Liver (tissue), 9 donors: ENCODE results near the gene CASZ1. TPM values are rescaled to one million over a fixed set of nuclear protein-coding genes. Genes with fewer than 3 reads are reported as not detected.

ENCODE experiments used
- DNase-seq: peaks from one replicate; pipeline ENCODE4 v3.0.0-alpha.2; 2017; ENCODE audit warnings: low spot score
- H3K27ac ChIP-seq, 2 donors: one replicate each; pipeline ENCODE4 v1.7.0; 2013; ENCODE audit warnings: inconsistent platforms in 2 of 2, low read length in 2 of 2, control low read depth in 1 of 2, low read depth in 1 of 2, mild to moderate bottlenecking in 1 of 2
- H3K27me3 ChIP-seq, 4 donors: one replicate each; pipeline versions ENCODE4 v1.6.1 to v1.7.0; 2013; ENCODE audit warnings: low read length in 3 of 4, inconsistent platforms in 1 of 4, mild to moderate bottlenecking in 1 of 4, moderate library complexity in 1 of 4; ENCODE audit not compliant: control insufficient read depth in 4 of 4, insufficient read depth in 4 of 4
- H3K36me3 ChIP-seq, 4 donors: one replicate each; pipeline versions ENCODE4 v1.6.1 to v1.7.0; 2013; ENCODE audit warnings: low read length in 3 of 4, mild to moderate bottlenecking in 3 of 4, low read depth in 1 of 4, moderate library complexity in 1 of 4; ENCODE audit not compliant: control insufficient read depth in 4 of 4, insufficient read depth in 3 of 4
- H3K4me1 ChIP-seq, 4 donors: one replicate each; pipeline versions ENCODE4 v1.6.1 to v1.7.0; 2013; ENCODE audit warnings: low read length in 3 of 4, mild to moderate bottlenecking in 3 of 4, moderate library complexity in 1 of 4; ENCODE audit not compliant: control insufficient read depth in 4 of 4, insufficient read depth in 4 of 4
- H3K4me3 ChIP-seq, 3 donors: one replicate each; pipeline versions ENCODE4 v1.6.1 to v1.7.0; 2013; ENCODE audit warnings: low read length in 3 of 3, control low read depth in 1 of 3, low read depth in 1 of 3, mild to moderate bottlenecking in 1 of 3
- H3K9ac ChIP-seq, 2 donors: one replicate each; pipeline ENCODE4 v1.7.0; 2013; ENCODE audit warnings: low read length in 2 of 2, mild to moderate bottlenecking in 2 of 2, moderate library complexity in 2 of 2, control low read depth in 1 of 2, low read depth in 1 of 2
- H3K9me3 ChIP-seq, 4 donors: one replicate each; pipeline versions ENCODE4 v1.6.1 to v1.7.0; 2013; ENCODE audit warnings: low read length in 3 of 4; ENCODE audit not compliant: control insufficient read depth in 4 of 4
- ATF3 ChIP-seq: IDR thresholded peaks from 2 replicates; pipeline ENCODE4 v1.6.1; 2016; ENCODE audit warnings: antibody characterized with exemption
- CTCF ChIP-seq: fragments of 150-350 bp; IDR thresholded peaks from 2 replicates; pipeline ENCODE4 v1.5.1; 2017; ENCODE audit warnings: improper control_type of control experiment, low read depth, low read length; ENCODE audit not compliant: missing input control
- EGR1 ChIP-seq, 2 donors: IDR thresholded peaks; 2 replicates each; pipeline ENCODE4 v1.6.1; 2016 to 2018; ENCODE audit warnings: antibody characterized with exemption in 2 of 2, low read depth in 2 of 2
- FOXA1 ChIP-seq: IDR thresholded peaks from 2 replicates; pipeline ENCODE4 v1.6.1; 2016; ENCODE audit warnings: antibody characterized with exemption
- FOXA2 ChIP-seq: IDR thresholded peaks from 2 replicates; pipeline ENCODE4 v1.6.1; 2016; ENCODE audit warnings: antibody characterized with exemption
- GABPA ChIP-seq, 2 donors: IDR thresholded peaks in 1 of 2; conservative IDR thresholded peaks in 1 of 2; 2 replicates each; pipeline ENCODE4 v1.6.1; 2016; ENCODE audit warnings: antibody characterized with exemption in 2 of 2, mild to moderate bottlenecking in 1 of 2, moderate library complexity in 1 of 2
- HNF4A ChIP-seq, 2 donors: conservative IDR thresholded peaks; 2 replicates each; pipeline ENCODE4 v1.6.1; 2016; ENCODE audit warnings: antibody characterized with exemption in 2 of 2, mild to moderate bottlenecking in 2 of 2
- HNF4G ChIP-seq: IDR thresholded peaks from 2 replicates; pipeline ENCODE4 v1.6.1; 2016; ENCODE audit warnings: antibody characterized with exemption
- JUND ChIP-seq, 2 donors: IDR thresholded peaks; 2 replicates each; pipeline ENCODE4 v1.6.1; 2016; ENCODE audit warnings: antibody characterized with exemption in 2 of 2
- MAX ChIP-seq: IDR thresholded peaks from 2 replicates; pipeline ENCODE4 v1.6.1; 2016; ENCODE audit warnings: antibody characterized with exemption
- NR2F2 ChIP-seq: IDR thresholded peaks from 2 replicates; pipeline ENCODE4 v1.6.1; 2016; ENCODE audit warnings: antibody characterized with exemption
- RAD21 ChIP-seq, 2 donors: IDR thresholded peaks; 2 replicates each; pipeline ENCODE4 v1.6.1; 2016; ENCODE audit warnings: antibody characterized with exemption in 2 of 2, mild to moderate bottlenecking in 2 of 2
- REST ChIP-seq: IDR thresholded peaks from 2 replicates; pipeline ENCODE4 v1.6.1; 2016; ENCODE audit warnings: antibody characterized with exemption, mild to moderate bottlenecking
- RXRA ChIP-seq, 2 donors: IDR thresholded peaks; 2 replicates each; pipeline ENCODE4 v1.6.1; 2017 to 2018; ENCODE audit warnings: antibody characterized with exemption in 2 of 2, mild to moderate bottlenecking in 1 of 2
- SP1 ChIP-seq: IDR thresholded peaks from 2 replicates; pipeline ENCODE4 v1.6.1; 2018; ENCODE audit warnings: antibody characterized with exemption, mild to moderate bottlenecking
- TAF1 ChIP-seq: conservative IDR thresholded peaks from 2 replicates; pipeline ENCODE4 v1.6.1; 2016; ENCODE audit warnings: antibody characterized with exemption, mild to moderate bottlenecking
- YY1 ChIP-seq: IDR thresholded peaks from 2 replicates; pipeline ENCODE4 v1.6.1; 2016; ENCODE audit warnings: antibody characterized with exemption, mild to moderate bottlenecking
- ZBTB33 ChIP-seq: IDR thresholded peaks from 2 replicates; pipeline ENCODE4 v1.6.1; 2016; ENCODE audit warnings: antibody characterized with exemption
- WGBS: extraction: QIAGEN DNeasy Blood & Tissue Kit; methylation state at CpG from one replicate; pipeline ENCODE4 v1.1.7; 2013; 5-methylcytosine and 5-hydroxymethylcytosine counted together
- polyA plus RNA-seq, 2 donors: library from polyadenylated mRNA; stranded (reverse) in 1 of 2; unstranded in 1 of 2; fragments of 200-250 nt in 1 of 2; fragments of >200 nt in 1 of 2; fragmentation: Nextera tagmentation in 1 of 2; extraction: Ambion mirVana in 1 of 2; gene quantifications; one replicate each; pipeline versions ENCODE4 v1.2.1 to v1.2.3, GENCODE V29; 2013 to 2015
- total RNA-seq, 2 donors: library from RNA; depleted of rRNA; stranded (reverse); fragments of >200 nt; gene quantifications; one replicate each; pipeline ENCODE4 v1.2.3, GENCODE V29; 2014
- donor health status: healthy.
- donor health status: healthy.
- donor health status: healthy.
- donor health status: healthy.
- donor health status: healthy.

CASZ1 gene
- total and polyA plus RNA-seq, 4 donors: 1.0 to 3.5 (median 1.9) TPM

GRCh38 chr1:10755970-10756521, 40.4 kb downstream of the CASZ1 start:
- Histone ChIP-seq H3K27me3 (no peaks in the 10 kb centered on the region), H3K9ac (no peak overlapping the region), H3K4me3 (no peak overlapping the region), H3K36me3 (no peaks in the 10 kb centered on the region), H3K27ac (no peak overlapping the region), H3K4me1 (peaks cover under 1 to 15% (median 9%) of the 10 kb centered on the region in 4 donors), H3K9me3 (no peaks in the 10 kb centered on the region)
- no peak for DNase-seq
- TF ChIP-seq ZBTB33: no peak
- TF ChIP-seq YY1: no peak
- TF ChIP-seq FOXA2: no peak
- TF ChIP-seq REST: no peak
- TF ChIP-seq TAF1: no peak
- no peak for TF ChIP-seq JUND (IDR thresholded peaks at IDR 0.05)
- no peak for TF ChIP-seq GABPA (IDR thresholded peaks at IDR 0.05 in 1 of 2, conservative IDR thresholded peaks at IDR 0.05 in 1 of 2)
- TF ChIP-seq SP1: no peak
- no peak for TF ChIP-seq FOXA1
- TF ChIP-seq RXRA (IDR thresholded peaks at IDR 0.05): no peak
- TF ChIP-seq RAD21 (IDR thresholded peaks at IDR 0.05): no peak
- no peak for TF ChIP-seq CTCF
- no peak for TF ChIP-seq HNF4A (conservative IDR thresholded peaks at IDR 0.05)
- TF ChIP-seq HNF4G: no peak
- TF ChIP-seq EGR1 (IDR thresholded peaks at IDR 0.05; ENCODE audit: low read depth in 2 of 2): no peak
- no peak for TF ChIP-seq NR2F2
- no peak for TF ChIP-seq ATF3
- TF ChIP-seq MAX: no peak
- WGBS: 70% methylated on average over 23 of the region's 23 CpGs
